ENCODE data around the gene GPC5.

The GPC5 gene

DNA sequence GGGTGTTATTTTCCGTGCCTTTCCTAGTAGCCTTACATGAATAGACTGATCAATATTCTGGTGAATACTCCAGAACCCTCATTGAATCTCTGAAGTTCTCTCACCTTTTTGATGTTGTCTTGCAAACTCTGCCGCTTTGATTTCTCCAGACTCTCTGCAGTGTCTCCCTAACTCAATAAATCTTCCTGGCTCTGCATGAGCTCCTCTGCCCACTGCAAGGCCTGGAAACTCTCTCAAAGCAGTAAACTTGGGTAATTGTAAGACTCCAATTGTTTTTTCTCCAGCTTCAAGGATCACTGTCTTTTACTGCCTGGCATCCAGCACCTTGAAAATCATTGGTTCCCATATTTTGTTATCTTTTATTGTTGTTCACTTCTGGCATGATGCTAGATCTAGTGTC, 198.4 kb downstream of the GPC5 start:
- no peak for DNase-seq

DNA sequence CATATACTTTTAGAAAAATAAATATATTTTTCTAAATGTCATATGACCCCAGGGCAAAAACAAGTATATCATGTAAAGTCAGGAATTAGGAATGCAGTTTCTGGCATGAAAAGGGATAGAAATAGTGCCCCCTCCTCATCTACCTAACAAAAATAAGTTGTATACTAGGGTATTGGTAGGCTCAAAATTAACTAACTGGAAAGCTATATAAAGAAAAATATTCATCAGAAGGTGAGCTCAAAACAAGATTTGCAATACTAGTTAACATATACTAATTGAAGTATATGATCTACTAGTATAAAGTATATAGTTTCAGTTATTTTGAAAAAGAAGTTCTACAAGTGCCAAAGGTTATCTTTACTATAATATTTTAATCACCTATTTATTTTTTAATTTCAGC, 200.2 kb downstream of the GPC5 start:
- no peak for DNase-seq

DNA sequence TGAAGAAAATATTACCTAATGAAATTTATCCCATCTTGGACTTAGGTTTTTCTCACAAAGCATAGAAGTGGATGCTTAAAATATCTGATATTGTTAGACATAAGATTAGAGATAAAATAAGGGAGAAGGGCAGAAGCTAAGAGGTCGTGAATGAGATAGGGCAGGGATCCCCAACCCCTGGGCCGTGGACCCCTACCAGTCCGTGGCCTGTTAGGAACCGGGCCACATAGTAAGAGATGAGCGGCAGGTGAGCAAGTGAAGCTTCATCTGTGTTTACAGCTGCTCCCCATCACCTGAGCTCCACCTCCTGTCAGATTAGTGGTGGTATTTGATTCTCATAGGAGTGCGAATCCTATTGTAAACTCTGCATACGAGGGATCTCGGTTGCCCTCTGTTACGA, 202.9 kb downstream of the GPC5 start:
- DNase-seq: no peak

DNA sequence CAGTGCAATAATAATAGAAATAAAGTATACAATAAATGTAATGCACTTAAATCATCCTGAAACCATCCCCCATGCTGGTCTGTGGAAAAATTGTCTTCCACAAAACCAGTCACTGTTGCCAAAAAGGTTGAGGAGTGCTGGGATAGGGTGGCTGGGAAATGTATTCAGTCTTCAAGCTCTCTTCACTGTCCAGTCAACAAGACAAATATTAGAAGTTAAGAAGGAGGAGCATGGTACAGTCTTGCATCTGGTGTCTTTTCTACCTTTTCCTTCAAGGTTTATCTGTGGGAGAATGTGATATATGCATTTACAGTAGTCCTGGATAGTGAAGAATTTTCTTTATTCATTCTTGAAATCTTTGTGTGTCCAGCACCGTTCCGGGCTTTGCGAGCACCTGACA, 203.4 kb downstream of the GPC5 start:
- DNase-seq: no peak

DNA sequence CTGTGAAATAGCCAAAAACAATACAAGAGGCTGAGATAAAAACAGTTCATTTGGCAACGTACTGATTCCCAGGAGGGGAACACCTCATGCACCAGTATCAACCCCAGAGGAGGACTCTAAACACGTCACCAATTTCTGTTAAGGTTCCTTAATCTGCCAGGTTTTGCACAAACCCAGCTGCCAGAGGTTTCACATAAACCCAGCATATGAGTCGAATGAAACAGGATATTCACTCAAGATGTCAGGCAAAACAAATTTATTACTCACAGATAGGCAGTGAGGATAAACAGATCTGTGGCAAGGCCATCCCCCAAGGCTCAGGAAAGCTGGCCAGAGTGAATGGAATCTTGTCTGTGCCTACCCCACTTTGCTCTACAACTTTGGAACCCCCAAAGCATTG, 210.9 kb downstream of the GPC5 start:
- DNase-seq: no peak

DNA sequence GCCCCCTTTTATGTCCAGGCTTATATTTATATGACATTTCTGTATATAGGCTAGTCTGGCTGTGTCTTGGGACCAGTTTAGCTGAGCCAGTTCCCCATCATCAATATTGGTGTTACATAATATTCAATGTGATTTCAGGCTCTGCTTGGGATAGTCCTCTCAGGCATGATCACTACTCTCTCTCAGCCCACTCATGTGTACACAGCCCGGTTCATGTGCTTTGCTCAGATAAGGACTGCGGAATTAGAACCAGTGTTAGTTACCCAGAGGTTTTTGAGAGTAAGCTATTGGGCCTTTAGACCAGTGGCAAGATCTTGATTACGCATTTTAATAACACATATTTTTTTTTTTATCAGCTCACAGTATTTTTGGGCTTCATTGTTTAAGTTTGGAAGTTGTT, 219.9 kb downstream of the GPC5 start:
- no peak for DNase-seq

DNA sequence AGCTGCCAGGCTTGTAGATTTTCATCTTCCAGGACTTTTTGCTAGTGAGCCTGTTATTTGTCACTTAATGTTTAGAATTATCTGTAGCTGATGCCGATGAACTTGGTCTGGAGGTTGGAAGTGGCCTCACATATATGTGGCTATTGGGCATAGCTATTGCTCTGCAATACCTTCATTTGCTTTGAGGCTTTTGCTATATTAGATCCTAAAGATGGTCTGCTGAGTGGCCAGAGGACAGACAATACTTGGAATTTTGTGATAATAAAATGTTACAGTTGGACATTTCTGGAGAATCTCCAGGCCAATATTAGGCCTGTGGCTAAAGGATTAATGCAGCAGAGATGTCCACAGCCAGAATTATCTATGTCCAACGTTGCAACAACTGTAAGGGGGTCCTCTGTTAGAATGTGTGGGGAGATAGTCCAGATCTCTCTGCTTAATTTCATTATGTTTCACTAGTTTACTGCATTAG, 222.3 kb downstream of the GPC5 start:
- DNase-seq: no peak

DNA sequence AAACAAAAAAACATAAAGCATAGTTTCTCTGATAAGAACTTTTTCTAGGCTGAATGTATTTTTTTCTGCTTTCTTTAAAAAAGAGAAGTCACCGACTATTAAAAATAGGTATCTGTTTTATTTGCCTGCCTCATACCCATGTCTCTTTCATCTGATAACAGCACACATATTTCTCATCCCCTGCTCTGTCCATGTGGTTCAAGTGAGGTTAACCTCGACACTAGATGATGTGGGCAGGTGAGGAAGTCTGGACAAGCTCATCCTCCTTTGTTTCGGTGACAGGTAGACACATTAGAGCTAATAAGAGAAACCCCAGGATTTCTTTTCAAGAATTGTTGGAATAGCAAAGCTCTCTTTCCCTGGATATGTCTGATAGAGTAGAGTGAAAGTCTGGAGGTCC, 222.7 kb downstream of the GPC5 start:
- DNase-seq: no peak

DNA sequence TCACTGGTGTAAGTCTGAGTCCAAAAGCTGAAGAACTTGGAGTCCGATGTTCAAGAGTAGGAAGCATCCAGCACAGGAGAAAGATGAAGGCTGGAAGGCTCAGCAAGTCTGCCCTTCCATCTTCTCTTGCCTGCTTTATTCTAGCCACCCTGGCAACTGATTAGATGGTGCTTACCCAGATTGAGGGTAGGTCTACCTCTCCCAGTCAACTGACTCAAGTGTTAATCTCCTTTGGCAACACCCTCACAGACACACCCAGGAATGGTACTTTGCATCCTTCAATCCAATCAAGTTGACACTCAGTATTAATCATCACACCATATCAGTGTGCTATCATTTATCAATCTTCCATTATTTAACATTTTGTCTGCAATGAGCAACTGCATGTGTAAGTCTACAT, 223.5 kb downstream of the GPC5 start:
- no peak for DNase-seq

DNA sequence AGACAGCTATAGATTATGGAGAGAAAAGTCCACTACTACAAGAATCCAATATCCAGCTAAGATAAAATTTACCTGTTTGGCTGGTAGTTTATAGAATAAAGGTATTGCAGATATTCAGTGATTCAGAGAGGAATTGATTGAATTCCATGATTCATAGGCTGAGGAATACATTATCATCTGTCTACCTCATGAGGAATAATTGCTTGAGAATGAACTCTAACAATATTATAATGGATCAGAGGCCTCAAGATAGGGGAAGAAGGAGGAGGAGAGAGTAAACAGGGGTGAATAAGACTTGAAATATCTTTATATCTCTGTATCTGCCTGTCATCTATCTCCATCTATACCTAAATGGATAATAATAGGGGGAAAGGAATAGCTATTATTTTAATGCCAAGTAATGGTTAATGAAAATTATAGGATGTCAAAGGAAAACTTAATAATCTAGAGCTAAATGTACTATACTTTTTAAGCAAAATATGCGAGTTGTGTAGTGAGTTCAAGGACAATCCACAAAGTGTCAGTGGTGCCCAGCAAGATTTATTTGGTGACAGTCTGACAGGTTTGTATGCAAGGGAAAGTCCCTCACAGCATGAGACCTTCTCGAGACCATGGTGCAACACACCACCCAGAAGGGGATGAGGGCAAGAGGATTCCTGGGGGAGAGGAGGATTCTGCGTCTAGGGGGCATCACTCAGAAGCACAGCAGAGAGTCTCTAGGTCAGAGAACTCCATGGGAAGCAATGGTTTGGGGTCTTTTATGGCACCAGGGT, 224.5 kb downstream of the GPC5 start:
- DNase-seq: no peak

DNA sequence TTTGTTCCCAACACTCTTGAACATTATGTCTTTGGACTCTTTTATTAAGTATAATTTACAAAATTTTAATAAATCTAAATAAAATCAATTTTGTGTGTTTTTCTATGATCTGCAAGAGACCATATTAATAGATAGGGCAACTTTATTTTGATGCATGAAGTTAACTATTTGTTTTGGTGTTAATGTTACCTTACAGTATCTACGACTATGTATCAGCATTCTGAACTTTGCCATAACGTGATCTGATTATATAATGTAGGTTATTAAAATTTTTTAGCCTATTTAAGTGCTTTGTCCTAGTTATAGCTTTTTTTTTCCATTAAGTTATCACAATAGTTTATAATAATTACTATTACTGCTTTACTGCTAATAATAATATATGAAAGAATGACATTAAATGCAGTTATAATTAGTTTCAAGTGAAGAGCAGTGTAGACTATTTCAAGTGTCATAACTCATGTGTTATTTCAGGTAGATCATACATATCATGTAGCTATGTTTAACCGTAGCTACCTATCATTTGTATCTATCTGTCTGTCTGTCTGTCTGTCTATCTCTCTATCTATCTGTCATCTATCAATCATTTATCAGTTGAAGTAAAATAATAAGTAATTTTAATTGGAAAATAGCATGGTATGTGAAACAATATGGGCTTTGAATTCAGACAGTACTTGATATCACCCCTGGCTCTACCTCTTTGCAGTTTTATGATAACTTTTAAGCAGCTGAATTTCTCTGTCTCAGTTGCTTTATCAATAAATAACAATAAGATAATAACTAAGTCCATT, 229.7 kb downstream of the GPC5 start:
- DNase-seq: no peak

DNA sequence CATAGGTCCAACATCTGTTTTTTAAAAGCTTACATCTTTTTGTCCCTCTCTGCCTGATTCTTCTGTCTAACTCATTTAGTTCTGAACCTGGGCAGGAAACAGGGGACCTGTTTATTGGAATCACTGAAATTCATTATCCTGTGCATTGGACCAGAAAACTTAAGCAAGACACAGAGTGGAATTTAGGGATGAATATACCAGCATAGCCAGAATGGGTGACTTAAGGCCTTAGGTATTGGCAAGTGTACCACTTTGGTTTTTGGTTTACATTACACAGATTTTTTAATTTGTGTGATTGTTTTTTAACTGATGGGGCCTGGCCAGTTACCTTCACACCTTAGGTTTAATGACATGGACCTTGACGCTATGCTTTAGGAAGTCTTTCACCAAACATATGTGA, 232.5 kb downstream of the GPC5 start:
- DNase-seq: no peak

DNA sequence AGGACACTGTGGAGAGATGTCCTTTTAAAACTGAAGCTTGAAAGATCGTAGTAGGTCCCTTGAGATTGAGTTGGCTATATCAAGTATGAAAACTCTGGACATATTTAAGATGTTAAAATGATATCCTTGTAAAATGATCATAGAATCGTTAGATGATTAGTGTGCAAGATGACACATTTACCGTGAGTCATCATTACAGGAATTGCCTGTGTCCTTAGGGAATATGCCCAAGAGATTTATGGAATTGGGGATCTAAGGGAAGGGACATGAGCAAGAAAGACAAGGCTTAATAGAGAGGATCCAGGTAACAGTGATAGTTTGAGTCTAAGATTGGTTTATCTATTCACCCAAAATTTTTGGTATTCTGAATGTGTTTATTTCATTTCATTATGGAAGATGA, 233.7 kb downstream of the GPC5 start:
- no peak for DNase-seq

DNA sequence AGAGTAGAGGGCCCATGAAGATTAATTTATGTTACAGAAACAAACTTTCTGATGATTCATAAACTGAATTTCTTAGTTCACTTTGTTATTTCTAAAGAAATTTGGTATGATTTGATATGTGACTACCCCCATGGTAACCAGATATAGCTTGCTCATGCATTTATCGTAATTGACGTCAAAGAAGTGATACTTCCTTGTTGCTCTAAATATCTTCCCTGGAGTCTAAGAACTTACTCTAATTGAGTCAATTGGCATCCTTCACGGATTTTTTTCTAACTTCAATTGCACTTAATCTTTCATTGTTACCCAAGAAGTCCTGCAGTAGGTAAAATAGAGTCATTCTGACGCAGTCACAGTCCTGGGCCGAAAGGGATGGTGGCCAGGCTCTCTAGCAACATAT, 240.9 kb downstream of the GPC5 start:
- DNase-seq: no peak

DNA sequence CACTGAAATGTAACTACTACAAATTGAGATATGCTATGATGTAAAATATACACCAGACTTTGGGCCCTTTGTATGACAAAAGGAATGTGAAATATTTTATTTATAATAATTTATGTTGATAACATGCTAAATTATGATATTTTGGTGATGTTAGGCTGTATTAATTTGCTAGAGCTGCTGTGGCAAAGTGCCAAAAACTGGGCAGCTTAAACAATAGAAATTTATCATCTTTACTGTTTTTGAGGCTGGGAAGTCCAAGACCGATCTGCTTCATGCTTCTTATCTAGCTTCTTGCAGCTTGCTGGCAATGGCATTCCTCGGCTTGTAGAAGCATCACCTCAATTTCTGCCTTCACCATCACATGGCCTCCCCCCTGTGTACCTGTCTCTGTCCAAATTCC, 245.0 kb downstream of the GPC5 start:
- DNase-seq: no peak

DNA sequence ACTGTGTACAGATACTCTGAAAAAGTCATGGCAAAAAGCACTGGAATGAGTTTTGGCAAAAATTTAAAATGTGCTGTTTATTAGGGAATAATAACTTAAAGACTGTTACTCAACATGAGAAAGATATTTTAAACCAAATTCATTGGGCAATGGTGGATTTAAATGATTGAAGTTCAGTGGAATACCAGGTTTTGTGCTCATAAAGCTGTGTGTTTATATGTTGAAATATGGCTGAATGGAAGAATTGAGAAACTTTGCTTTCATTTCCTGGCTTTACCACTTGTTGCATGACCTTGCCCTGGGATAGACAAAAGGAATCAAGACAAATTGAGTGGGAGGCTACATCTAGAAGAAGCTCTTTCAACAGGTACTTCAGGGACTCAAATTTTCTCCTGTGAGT, 246.4 kb downstream of the GPC5 start:
- DNase-seq: no peak

DNA sequence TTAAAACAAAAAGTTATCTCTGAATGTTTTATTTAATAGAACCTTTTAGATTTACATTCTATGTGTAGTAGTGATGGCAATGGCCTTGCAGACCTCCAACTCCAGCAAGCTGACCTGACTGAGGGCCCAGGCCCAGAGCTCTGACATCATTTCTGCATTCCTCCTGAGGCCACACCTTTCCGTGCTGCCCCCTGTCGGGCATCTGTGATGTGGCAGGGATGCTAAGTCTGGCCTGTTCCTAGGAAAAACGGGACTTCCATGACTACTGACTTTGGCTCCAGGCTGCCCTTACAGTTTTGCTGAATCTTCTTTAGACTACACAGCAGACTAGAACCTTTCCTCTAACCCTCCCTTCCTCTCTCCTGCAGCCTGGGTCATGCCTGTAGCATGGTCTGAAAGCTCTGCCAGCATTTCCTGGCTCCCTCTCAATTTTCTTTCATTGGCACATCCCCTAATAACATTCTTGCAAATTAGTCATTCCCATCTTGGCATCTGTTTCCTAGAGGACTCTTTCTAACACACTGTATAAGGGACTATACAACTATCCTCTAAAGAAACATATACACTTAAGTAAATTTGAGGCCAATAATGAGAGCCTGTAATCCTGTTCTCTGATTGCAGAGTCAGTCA, 249.1 kb downstream of the GPC5 start:
- no peak for DNase-seq

DNA sequence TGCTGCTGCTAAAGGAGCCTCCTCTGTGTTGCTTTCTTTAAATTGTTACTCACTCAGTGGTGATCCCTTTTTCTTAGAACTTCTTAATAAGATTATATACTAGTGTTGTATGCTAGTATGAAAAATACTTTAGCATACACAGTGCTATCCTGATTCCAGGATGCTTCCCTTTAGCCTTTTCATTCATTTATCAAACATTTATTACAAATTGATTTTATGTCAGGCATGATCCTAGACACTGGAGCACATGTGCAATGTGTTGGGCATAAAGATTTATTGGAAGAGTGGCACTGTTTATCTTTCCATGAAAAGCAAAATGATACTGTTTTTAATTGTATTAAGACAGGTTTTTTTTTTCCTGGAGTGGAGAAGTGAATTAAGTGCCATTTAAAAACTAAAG, 249.6 kb downstream of the GPC5 start:
- DNase-seq: no peak

DNA sequence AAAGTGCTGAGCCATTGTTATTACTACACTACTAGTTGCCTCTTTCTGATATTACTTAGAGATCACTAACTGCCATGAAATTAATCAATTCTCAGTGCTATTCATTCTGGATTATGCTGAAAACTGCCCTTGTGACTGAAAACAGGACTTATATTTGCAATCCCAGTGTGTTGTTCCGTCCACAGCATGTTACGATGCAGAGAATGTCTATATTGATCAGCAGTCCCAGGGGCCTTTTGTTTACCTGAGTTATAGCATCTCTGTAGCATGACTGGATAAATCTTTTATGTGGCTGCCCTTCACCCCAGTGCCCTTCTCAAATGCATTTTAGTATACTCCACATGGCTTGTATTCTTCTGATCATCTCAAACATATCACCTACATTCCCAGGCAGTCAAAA, 251.0 kb downstream of the GPC5 start:
- DNase-seq: no peak

DNA sequence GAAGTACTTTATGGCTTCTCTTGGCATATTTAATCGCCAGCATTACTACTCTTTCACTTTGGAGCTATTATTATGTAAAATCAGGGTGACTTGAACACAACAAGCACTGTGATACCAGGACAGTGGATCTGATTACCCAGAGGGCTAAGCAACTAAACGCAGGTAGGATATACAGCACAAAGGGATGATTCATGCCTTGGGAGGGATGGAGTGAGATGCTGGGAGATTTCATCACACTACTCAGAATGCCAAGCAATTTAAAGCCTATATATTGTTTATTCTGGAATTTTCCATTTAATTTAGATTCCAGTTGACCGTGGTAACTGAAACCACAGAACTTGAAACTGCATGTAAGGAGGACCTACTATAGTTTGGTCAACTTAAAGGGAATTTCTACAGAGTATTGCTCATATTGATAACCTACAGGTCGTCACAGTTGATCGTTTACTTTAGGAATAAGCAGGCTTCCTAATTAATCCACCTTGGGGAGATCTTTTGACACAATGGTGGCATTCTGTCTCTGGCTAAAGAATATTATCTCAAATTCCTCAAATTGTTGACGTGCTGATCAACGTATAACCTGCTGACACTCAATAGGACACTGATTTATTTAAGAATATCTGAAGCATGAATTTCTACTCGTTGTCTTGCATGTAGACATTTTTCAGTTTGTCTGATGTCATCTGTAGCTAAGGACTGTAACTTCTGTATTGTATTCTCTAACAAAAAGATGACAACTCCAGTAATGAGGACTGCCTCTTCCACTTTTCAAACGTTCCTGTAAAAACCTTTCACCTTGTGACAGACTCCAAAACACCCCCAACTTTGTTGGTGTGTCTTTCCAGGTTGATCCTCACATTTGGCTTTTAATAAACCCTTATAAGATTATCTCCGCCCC, 254.2 kb downstream of the GPC5 start:
- no peak for DNase-seq

DNA sequence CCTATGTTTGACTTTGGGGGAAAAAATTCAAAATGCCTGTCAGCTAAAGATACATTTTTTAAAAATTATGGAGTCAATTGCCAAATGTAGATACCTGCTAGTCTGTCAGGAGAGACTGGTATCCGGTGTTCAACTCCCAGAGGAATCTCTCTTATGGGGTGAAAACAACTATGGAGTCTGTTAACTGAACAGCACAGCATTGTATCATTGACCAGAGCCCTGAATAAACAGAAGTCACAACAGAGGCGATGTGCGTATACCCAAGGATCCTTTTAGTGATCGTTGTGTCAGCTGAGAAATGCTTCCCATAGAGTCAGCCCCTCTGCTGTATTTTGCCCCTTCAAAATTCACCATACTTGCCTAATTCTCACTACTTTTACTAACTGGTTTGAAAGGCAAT, 257.3 kb downstream of the GPC5 start:
- no peak for DNase-seq

DNA sequence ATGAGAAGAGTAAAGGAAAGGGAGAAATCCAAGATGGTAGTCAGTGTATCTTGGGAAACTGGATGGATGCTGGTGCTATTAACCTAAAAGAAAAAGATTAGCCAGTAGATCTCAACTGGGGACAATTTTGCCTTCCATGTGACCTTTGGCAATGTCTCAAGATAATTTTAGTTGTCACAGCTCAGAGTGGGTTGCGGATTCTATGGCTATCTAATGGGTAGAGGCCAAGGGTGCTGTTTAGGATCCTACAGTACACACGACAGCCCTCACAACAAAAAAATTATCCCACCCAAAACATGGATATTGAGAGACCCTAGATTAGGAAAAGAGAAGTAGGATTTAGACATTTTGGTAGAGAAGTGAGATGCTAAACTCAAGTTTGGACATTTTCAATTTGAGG, 258.9 kb downstream of the GPC5 start:
- DNase-seq: no peak
